ENCODE measurements around the gene CASP9. TPM values are rescaled to one million over a fixed set of nuclear protein-coding genes. Genes with fewer than 3 reads are reported as not detected.

Gene CASP9
- total RNA-seq (2014; rRNA removed; shearing (Covaris generic)), result 11.6 and 29.1 TPM in 2 replicates

- DNase-seq (ENCODE audit: low read depth in 1 of 2, low spot score in 2 of 2), result no peak
- Histone ChIP-seq H3K27ac (peak within 1 kb of the TSS; percentile 99), H3K9me3 (replicated peaks) (no peaks in the 10 kb centered on the region), H3K27me3 (replicated peaks) (no peaks in the 10 kb centered on the region), H3K4me1 (replicated peaks) (peaks cover 11% of the 10 kb centered on the region), H3K36me3 (no peaks in the 10 kb centered on the region), H3K4me3 (peak within 1 kb of the TSS; percentile 59)
Observed at GRCh38 chr1:15524021-15524282, at the start of gene CASP9. CASP9 (minus strand) TSS chr1:15524215; CDS start chr1:15524200, 15 bp downstream.

GRCh38 chr1:15573477-15573876, 49.5 kb upstream of the CASP9 start:
- Histone ChIP-seq H3K9me3 (replicated peaks) (no peaks in the 10 kb centered on the region), H3K27me3 (replicated peaks) (no peaks in the 10 kb centered on the region), H3K4me3 (no peak overlapping the region), H3K27ac (no peak overlapping the region), H3K4me1 (replicated peaks) (no peaks in the 10 kb centered on the region), H3K36me3 (peaks cover 10% of the 10 kb centered on the region)
- DNase-seq (ENCODE audit: low read depth in 1 of 2, low spot score in 2 of 2), result no peak

GRCh38 chr1:15571266-15571665, 47.3 kb upstream of the CASP9 start:
- no peaks in the 10 kb centered on the region for H3K9me3 ChIP-seq (replicated peaks)
- H3K4me3 ChIP-seq, result no peak overlapping the region
- no peak overlapping the region for H3K27ac ChIP-seq
- H3K27me3 ChIP-seq (replicated peaks), result no peaks in the 10 kb centered on the region
- DNase-seq (ENCODE audit: low read depth in 1 of 2, low spot score in 2 of 2), result no peak
- H3K36me3 ChIP-seq, result peaks cover 28% of the 10 kb centered on the region
- no peaks in the 10 kb centered on the region for H3K4me1 ChIP-seq (replicated peaks)

- Histone ChIP-seq H3K27ac (no peak overlapping the region), H3K36me3 (peaks cover 31% of the 10 kb centered on the region), H3K4me3 (no peak overlapping the region), H3K27me3 (replicated peaks) (no peaks in the 10 kb centered on the region), H3K4me1 (replicated peaks) (no peaks in the 10 kb centered on the region), H3K9me3 (replicated peaks) (no peaks in the 10 kb centered on the region)
- no peak for DNase-seq (ENCODE audit: low read depth in 1 of 2, low spot score in 2 of 2)
Observed at GRCh38 chr1:15570861-15571260, 46.8 kb upstream of the CASP9 start.

GRCh38 chr1:15568387-15569073, 44.5 kb upstream of the CASP9 start:
- Histone ChIP-seq H3K4me3 (no peak overlapping the region), H3K27me3 (replicated peaks) (no peaks in the 10 kb centered on the region), H3K27ac (no peak overlapping the region), H3K9me3 (replicated peaks) (no peaks in the 10 kb centered on the region), H3K4me1 (replicated peaks) (no peaks in the 10 kb centered on the region), H3K36me3 (peaks cover 47% of the 10 kb centered on the region)
- DNase-seq (ENCODE audit: low read depth in 1 of 2, low spot score in 2 of 2), result no peak

- no peak for DNase-seq (ENCODE audit: low read depth in 1 of 2, low spot score in 2 of 2)
- H3K27me3 ChIP-seq (replicated peaks), result no peaks in the 10 kb centered on the region
- no peaks in the 10 kb centered on the region for H3K4me1 ChIP-seq (replicated peaks)
- H3K36me3 ChIP-seq, result peaks cover 42% of the 10 kb centered on the region
- H3K4me3 ChIP-seq, result no peak overlapping the region
- no peaks in the 10 kb centered on the region for H3K9me3 ChIP-seq (replicated peaks)
- H3K27ac ChIP-seq, result no peak overlapping the region
Observed at GRCh38 chr1:15559189-15559810, 35.3 kb upstream of the CASP9 start.

GRCh38 chr1:15558516-15558915, 34.5 kb upstream of the CASP9 start:
- H3K9me3 ChIP-seq (replicated peaks), result no peaks in the 10 kb centered on the region
- H3K27ac ChIP-seq, result no peak overlapping the region
- peaks cover 38% of the 10 kb centered on the region for H3K36me3 ChIP-seq
- no peaks in the 10 kb centered on the region for H3K27me3 ChIP-seq (replicated peaks)
- no peak for DNase-seq (ENCODE audit: low read depth in 1 of 2, low spot score in 2 of 2)
- H3K4me1 ChIP-seq (replicated peaks), result no peaks in the 10 kb centered on the region
- no peak overlapping the region for H3K4me3 ChIP-seq

GRCh38 chr1:15557594-15557993, 33.6 kb upstream of the CASP9 start:
- no peaks in the 10 kb centered on the region for H3K27me3 ChIP-seq (replicated peaks)
- no peaks in the 10 kb centered on the region for H3K9me3 ChIP-seq (replicated peaks)
- no peaks in the 10 kb centered on the region for H3K4me1 ChIP-seq (replicated peaks)
- H3K4me3 ChIP-seq, result no peak overlapping the region
- H3K36me3 ChIP-seq, result peaks cover 30% of the 10 kb centered on the region
- no peak for DNase-seq (ENCODE audit: low read depth in 1 of 2, low spot score in 2 of 2)
- H3K27ac ChIP-seq, result no peak overlapping the region

- no peak overlapping the region for H3K27ac ChIP-seq
- no peak for DNase-seq (ENCODE audit: low read depth in 1 of 2, low spot score in 2 of 2)
- no peaks in the 10 kb centered on the region for H3K4me1 ChIP-seq (replicated peaks)
- peaks cover 26% of the 10 kb centered on the region for H3K36me3 ChIP-seq
- no peaks in the 10 kb centered on the region for H3K9me3 ChIP-seq (replicated peaks)
- no peaks in the 10 kb centered on the region for H3K27me3 ChIP-seq (replicated peaks)
- H3K4me3 ChIP-seq, result no peak overlapping the region
Observed at GRCh38 chr1:15557008-15557407, 33.0 kb upstream of the CASP9 start.

GRCh38 chr1:15550573-15550972, 26.6 kb upstream of the CASP9 start:
- DNase-seq (ENCODE audit: low read depth in 1 of 2, low spot score in 2 of 2), result no peak
- H3K27me3 ChIP-seq (replicated peaks), result no peaks in the 10 kb centered on the region
- no peaks in the 10 kb centered on the region for H3K9me3 ChIP-seq (replicated peaks)
- no peak overlapping the region for H3K4me3 ChIP-seq
- H3K4me1 ChIP-seq (replicated peaks), result no peaks in the 10 kb centered on the region
- peaks cover 25% of the 10 kb centered on the region for H3K36me3 ChIP-seq
- no peak overlapping the region for H3K27ac ChIP-seq

GRCh38 chr1:15546641-15547040, 22.6 kb upstream of the CASP9 start:
- Histone ChIP-seq H3K27me3 (replicated peaks) (no peaks in the 10 kb centered on the region), H3K27ac (no peak overlapping the region), H3K36me3 (peaks cover 57% of the 10 kb centered on the region), H3K4me1 (replicated peaks) (peaks cover 9% of the 10 kb centered on the region), H3K9me3 (replicated peaks) (no peaks in the 10 kb centered on the region), H3K4me3 (no peak overlapping the region)
- no peak for DNase-seq (ENCODE audit: low read depth in 1 of 2, low spot score in 2 of 2)

- Histone ChIP-seq H3K4me3 (no peak overlapping the region), H3K4me1 (replicated peaks) (peaks cover 17% of the 10 kb centered on the region), H3K9me3 (replicated peaks) (peaks cover 3% of the 10 kb centered on the region; the same call in 1 of the 2 replicates), H3K27ac (no peak overlapping the region), H3K27me3 (replicated peaks) (no peaks in the 10 kb centered on the region), H3K36me3 (peaks cover 70% of the 10 kb centered on the region)
- peak in 1 of 2 experiments; percentile 6 for DNase-seq (ENCODE audit: low read depth in 1 of 2, low spot score in 2 of 2)
Observed at GRCh38 chr1:15543589-15544568, 19.9 kb upstream of the CASP9 start.

- Histone ChIP-seq H3K27me3 (replicated peaks) (no peaks in the 10 kb centered on the region), H3K36me3 (peaks cover 73% of the 10 kb centered on the region), H3K4me3 (no peak overlapping the region), H3K27ac (no peak overlapping the region), H3K9me3 (replicated peaks) (peaks cover 3% of the 10 kb centered on the region; the same call in 1 of the 2 replicates), H3K4me1 (replicated peaks) (peaks cover 17% of the 10 kb centered on the region)
- peak in 1 of 2 experiments; percentile 2 for DNase-seq (ENCODE audit: low read depth in 1 of 2, low spot score in 2 of 2)
Observed at GRCh38 chr1:15543251-15543588, 19.2 kb upstream of the CASP9 start.
